Skin epidermis (tissue), 12 donors: ENCODE measurements around the gene CFAP53.
"Not testable (repeated sequence)": the region's sequence is repeated elsewhere in the genome, so short reads cannot be mapped to it uniquely, and the experiment has no call there.

Experiments
- H3K27ac ChIP-seq, 21 experiments: fragments of 200-600 bp; sonication (generic) in 11 of 21; one replicate each; pipeline ENCODE4 v1.5.0; 2020; ENCODE audit warnings: mild to moderate bottlenecking in 3 of 21, inconsistent platforms in 2 of 21, moderate library complexity in 2 of 21
- H3K4me3 ChIP-seq, 7 experiments: fragments of 200-600 bp; sonication (generic) in 2 of 7; one replicate each; pipeline ENCODE4 v1.5.0; 2020; ENCODE audit warnings: inconsistent platforms in 2 of 7, mild to moderate bottlenecking in 2 of 7, moderate library complexity in 1 of 7

Gene CFAP53

DNA sequence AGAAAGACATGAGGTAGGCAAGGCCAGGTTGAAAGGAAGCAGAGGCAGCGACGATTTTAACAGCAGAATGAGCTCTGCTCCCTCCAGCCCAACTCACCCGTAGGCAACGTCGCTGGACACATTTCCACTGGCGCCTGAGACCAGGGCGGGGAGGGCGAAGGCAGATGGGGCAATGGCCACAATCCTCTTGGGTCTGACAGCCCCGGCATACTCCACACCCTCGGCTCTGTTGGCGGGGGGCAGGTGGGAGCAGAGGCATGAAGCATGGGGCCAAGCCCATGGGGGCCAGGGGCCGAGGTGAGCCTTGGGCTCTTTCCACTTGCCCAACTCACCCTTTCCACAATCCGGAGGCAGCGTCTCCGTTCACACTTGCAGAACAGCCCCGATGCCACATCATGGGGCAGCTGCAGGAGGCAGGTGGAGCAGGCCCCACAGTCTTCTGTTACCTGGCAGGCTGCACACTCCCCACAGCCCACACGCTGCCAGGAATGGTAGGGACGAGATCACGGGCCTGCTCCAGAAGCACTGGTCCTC, 9.3 kb upstream of the CFAP53 start:
- no peak overlapping the region for H3K4me3 ChIP-seq
- no peak overlapping the region for H3K27ac ChIP-seq

DNA sequence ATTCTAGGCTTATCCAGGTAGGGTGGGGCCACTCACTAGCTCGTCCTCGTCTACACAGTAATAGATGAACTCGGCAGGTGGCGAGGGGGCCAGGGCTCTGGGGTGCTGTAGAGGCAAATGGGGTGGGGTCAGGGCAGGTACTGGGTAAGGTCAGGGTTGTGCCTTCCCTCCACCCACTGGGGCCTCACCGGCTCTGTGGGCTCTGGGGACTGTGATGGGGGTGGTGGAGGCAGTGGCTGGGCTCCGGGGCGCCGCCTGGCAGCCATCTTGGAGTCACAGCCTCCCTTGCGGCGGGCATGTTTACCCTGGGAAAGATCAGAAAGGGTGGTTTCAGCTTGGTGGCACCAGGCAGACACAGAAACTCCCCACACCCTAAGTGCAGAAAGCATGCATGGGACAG, 8.6 kb upstream of the CFAP53 start:
- no peak overlapping the region for H3K4me3 ChIP-seq
- no peak overlapping the region for H3K27ac ChIP-seq

DNA sequence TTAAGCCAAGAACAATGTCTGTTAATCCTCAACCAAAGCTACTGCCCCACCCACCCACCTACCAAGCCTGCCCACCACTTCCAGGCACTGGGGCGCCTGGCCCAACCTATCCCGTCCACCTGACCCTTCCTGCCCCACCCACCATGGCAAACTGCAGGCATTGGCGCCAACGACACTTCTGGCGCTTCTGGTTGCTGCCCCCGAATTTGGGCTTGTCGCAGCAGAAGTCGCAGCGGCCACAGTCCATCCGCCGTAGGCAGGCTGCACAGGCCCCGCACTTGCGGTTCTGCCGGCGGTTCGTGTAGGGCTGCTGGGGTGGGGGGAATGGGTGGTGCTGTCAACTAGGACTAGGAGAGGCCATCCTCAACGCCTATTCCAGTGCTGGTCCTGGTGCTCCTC, 7.7 kb upstream of the CFAP53 start:
- no peak overlapping the region for H3K4me3 ChIP-seq
- no peak overlapping the region for H3K27ac ChIP-seq

GRCh38 chr18:50273203-50274043, 7.1 kb upstream of the CFAP53 start:
- Histone ChIP-seq H3K4me3 (no peak overlapping the region), H3K27ac (no peak overlapping the region)

DNA sequence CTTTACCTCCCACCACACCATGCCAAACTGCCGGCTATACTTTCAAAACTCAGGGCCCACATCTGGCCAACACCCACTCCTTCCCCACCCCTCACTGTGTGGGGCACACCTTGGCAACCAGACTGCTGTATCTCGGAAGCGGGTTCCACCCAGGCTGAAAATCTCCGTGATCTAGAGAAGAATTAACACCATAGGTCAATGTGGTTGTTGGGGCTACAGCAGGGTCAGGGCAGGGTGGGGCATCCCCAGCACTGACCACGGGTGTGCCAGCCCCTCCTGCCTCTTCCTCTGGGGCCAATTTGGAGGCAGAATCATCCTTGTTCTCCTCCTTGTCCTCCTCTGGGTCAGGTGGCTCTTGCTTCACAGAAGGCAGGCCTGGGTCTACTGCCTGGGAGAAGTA, 6.3 kb upstream of the CFAP53 start:
- Histone ChIP-seq H3K4me3 (no peak overlapping the region), H3K27ac (no peak overlapping the region)

- Histone ChIP-seq H3K27ac (peak overlapping the region in 20 of 21 experiments; percentile 42 to 86 (median 71)), H3K4me3 (peak overlapping the region; percentile 28 to 57 (median 47))
Observed at GRCh38 chr18:50268022-50268747, 1.9 kb upstream of the CFAP53 start.

GRCh38 chr18:50262977-50263376, 3.3 kb downstream of the CFAP53 start:
- no peak overlapping the region for H3K27ac ChIP-seq
- H3K4me3 ChIP-seq = no peak overlapping the region

DNA sequence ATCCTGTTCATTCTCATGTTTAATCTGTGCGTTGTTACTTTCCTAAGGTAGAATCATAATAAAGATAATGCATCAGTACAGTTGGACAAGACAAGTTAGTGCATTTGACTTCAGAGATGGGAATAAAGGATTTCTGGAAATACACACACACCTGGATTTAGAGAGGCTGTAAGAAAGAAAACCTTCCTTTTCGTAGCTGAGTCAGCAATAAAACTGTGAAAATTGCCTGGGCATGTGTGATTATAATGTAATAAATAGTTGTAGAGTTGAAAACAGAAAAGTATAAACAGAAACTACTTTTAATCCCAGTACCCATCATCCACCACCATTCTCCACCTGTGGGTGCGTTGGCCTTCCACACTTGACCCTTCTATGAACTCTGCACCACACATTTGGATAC, 15.4 kb downstream of the CFAP53 start:
- Histone ChIP-seq H3K27ac (no peak overlapping the region), H3K4me3 (no peak overlapping the region)

GRCh38 chr18:50249576-50249975, 16.7 kb downstream of the CFAP53 start:
- Histone ChIP-seq H3K4me3 (no peak overlapping the region), H3K27ac (no peak overlapping the region)

DNA sequence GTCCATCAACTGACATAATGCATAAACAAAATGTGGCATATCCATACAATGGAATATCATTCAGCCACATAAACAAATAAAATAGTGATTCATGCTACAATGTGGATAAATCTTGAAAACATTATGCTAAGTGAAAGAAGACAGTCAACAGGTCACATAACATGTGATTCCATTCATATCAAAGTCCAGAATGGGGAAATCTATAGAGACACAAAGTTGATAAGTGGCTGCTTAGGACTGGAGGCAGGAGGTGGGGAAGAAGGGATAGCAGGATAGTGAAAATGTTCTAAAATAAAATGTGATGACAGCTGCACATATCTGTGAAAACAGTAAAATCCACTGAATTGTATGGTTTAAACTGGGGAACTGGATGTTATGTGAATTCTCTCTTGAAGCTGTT, 18.7 kb downstream of the CFAP53 start:
- no peak overlapping the region for H3K27ac ChIP-seq

GRCh38 chr18:50241768-50242167, 24.5 kb downstream of the CFAP53 start:
- H3K4me3 ChIP-seq, H3K27ac ChIP-seq: not testable (repeated sequence)

More for the DNA sequence above, 18.7 kb downstream of the CFAP53 start:
- no peak overlapping the region for H3K4me3 ChIP-seq

GRCh38 chr18:50240080-50240563, 26.2 kb downstream of the CFAP53 start:
- H3K27ac ChIP-seq = peak overlapping the region in 2 of 21 experiments; percentile 5 to 17
- H3K4me3 ChIP-seq = no peak overlapping the region

DNA sequence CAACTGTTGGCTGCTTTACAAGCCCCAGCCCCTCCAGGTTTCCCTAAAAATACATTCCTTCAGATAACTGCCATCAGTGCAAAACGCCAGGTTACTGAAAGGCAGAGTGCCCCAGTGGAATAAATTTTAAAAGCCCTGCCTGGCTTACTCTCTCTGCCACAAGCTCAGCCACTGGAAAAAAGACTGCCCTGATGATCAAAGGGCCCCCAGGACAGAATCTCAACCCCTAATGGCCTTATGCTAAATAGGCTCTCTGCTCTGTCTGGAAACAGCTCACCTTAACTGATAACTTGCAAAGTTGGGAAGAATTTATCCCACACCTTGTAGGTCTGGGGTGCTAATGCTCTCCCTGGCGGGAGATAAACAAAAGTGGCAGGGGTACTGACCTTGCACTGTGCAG, 33.9 kb downstream of the CFAP53 start:
- H3K27ac ChIP-seq = no peak overlapping the region
- no peak overlapping the region for H3K4me3 ChIP-seq

- H3K27ac ChIP-seq = no peak overlapping the region
- H3K4me3 ChIP-seq = no peak overlapping the region
Observed at GRCh38 chr18:50231621-50232020, 34.7 kb downstream of the CFAP53 start.

- H3K4me3 ChIP-seq, H3K27ac ChIP-seq: not testable (repeated sequence)
Observed at GRCh38 chr18:50220249-50220648, 46.0 kb downstream of the CFAP53 start.

- H3K4me3 ChIP-seq = no peak overlapping the region
- H3K27ac ChIP-seq = no peak overlapping the region
Observed at GRCh38 chr18:50218432-50219197, 47.7 kb downstream of the CFAP53 start.

GRCh38 chr18:50209311-50209710, 57.0 kb downstream of the CFAP53 start:
- Histone ChIP-seq H3K4me3 (no peak overlapping the region), H3K27ac (no peak overlapping the region)

- Histone ChIP-seq H3K4me3 (no peak overlapping the region), H3K27ac (no peak overlapping the region)
Observed at GRCh38 chr18:50207722-50208121, 58.6 kb downstream of the CFAP53 start.

DNA sequence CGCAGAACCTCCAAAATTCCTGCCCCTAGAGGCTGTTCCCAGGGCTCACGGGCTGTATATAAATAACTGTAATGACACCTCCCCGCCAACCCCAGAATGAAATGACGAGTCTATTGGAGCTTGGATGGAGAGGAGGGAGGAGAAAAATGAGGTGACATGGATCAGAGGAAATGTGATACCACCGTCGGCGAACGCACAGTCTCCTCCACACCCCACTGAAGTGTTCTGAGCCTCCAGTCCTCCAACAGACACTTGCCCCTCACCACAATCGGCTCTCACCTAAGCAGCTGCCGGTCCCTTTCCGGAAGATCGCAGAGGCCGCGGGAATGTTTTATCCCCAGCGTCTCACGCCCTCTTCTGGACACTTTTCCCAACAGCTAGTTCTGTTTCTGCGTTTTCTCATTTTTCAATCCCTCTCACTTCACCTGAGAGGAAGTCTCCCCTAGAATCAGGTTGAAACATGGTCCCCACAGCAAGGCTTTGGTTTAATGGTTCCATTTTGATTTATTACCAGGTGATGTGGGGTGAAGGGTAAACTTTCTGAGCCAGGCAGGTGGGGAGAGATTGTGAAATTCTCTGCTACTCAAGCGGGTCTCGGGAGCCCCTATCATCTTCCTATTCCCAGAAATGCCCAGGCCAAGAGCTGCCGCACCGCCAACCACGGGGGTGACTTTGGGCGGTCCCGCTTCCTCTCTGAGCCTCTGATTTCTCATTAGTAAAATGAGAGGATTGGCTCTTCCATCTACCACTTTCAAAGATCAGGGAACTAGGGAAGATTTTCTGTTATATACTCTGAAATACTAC, 62.3 kb downstream of the CFAP53 start:
- no peak overlapping the region for H3K27ac ChIP-seq
- no peak overlapping the region for H3K4me3 ChIP-seq
